Ascending aorta (tissue), 2 donors: ENCODE data around the gene PPM1K. TPM values are rescaled to one million over a fixed set of nuclear protein-coding genes. Genes with fewer than 3 reads are reported as not detected.

Source experiments
- DNase-seq, 2 donors: peaks; one replicate each; pipeline ENCODE4 v3.0.0-alpha.2; 2019; ENCODE audit warnings: low spot score in 2 of 2
- H3K27ac ChIP-seq, 2 donors: fragments of 200-600 bp; sonication (generic); one replicate each; pipeline ENCODE4 v1.5.1; 2016 to 2017; ENCODE audit warnings: mild to moderate bottlenecking in 1 of 2
- H3K27me3 ChIP-seq: fragments of 200-600 bp; sonication (generic); one replicate; pipeline ENCODE4 v1.5.1; 2017
- H3K36me3 ChIP-seq, 2 donors: fragments of 200-600 bp; sonication (generic); one replicate each; pipeline ENCODE4 v1.5.1; 2016
- H3K4me1 ChIP-seq, 2 donors: fragments of 200-600 bp; sonication (generic); one replicate each; pipeline ENCODE4 v1.5.1; 2016 to 2017; ENCODE audit warnings: mild to moderate bottlenecking in 1 of 2
- H3K4me3 ChIP-seq, 2 donors: fragments of 200-600 bp; sonication (generic); one replicate each; pipeline ENCODE4 v1.5.1; 2016 to 2017; ENCODE audit warnings: mild to moderate bottlenecking in 1 of 2
- H3K9me3 ChIP-seq, 2 donors: fragments of 200-600 bp; sonication (generic); one replicate each; pipeline ENCODE4 v1.5.1; 2016
- intact Hi-C: fragments of 100-400 bp; cut with DNase I; formaldehyde crosslinking; loops from one replicate; pipeline ENCODE4 v1.15.1; 2023
- total RNA-seq: library from RNA; depleted of rRNA; stranded (reverse); fragments of >200 nt; gene quantifications from one replicate; pipeline ENCODE4 v1.1.0, GENCODE V29; 2016
- TF ChIP-seq, protein P1 (sequence below), 3 experiments: fragments of 200-600 bp in 2 of 3; fragments of 450-650 bp in 1 of 3; sonication (generic) in 2 of 3; IDR thresholded peaks; one replicate each; pipeline ENCODE4 v1.5.1; 2016 to 2019; ENCODE audit warnings: antibody characterized with exemption in 3 of 3, mild to moderate bottlenecking in 1 of 3, moderate library complexity in 1 of 3

Gene PPM1K
- total RNA-seq, 1 donor from 2014 or later = 17.0 TPM

- H3K4me3 ChIP-seq = peak overlapping the region; percentile 69 to 83
- no peaks in the 10 kb centered on the region for H3K27me3 ChIP-seq
- H3K36me3 ChIP-seq = no peaks in the 10 kb centered on the region
- DNase-seq = peak in 1 of 2 donors; percentile 82
- TF ChIP-seq, protein P1, sequence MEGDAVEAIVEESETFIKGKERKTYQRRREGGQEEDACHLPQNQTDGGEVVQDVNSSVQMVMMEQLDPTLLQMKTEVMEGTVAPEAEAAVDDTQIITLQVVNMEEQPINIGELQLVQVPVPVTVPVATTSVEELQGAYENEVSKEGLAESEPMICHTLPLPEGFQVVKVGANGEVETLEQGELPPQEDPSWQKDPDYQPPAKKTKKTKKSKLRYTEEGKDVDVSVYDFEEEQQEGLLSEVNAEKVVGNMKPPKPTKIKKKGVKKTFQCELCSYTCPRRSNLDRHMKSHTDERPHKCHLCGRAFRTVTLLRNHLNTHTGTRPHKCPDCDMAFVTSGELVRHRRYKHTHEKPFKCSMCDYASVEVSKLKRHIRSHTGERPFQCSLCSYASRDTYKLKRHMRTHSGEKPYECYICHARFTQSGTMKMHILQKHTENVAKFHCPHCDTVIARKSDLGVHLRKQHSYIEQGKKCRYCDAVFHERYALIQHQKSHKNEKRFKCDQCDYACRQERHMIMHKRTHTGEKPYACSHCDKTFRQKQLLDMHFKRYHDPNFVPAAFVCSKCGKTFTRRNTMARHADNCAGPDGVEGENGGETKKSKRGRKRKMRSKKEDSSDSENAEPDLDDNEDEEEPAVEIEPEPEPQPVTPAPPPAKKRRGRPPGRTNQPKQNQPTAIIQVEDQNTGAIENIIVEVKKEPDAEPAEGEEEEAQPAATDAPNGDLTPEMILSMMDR (IDR thresholded peaks at IDR 0.05) = no peak
- peak overlapping the region; percentile 98 for H3K27ac ChIP-seq
- intact Hi-C loops = loop anchor here (1.0 to 10.0 kb wide), 8 partner anchors 172 to 1692 kb away; partner anchors contain the start of genes AFF1, HERC3, PTPN13 and PYURF
- peaks cover 11 to 37% of the 10 kb centered on the region in 2 donors for H3K4me1 ChIP-seq
- H3K9me3 ChIP-seq = no peaks in the 10 kb centered on the region
Observed at GRCh38 chr4:88283661-88284438, 511 bp downstream of the PPM1K start.

GRCh38 chr4:88280228-88280795 is 4.0 kb downstream of the PPM1K start:
- TF ChIP-seq, protein P1 (IDR thresholded peaks at IDR 0.05) = no peak
- Histone ChIP-seq H3K27me3 (no peaks in the 10 kb centered on the region), H3K9me3 (no peaks in the 10 kb centered on the region), H3K36me3 (no peaks in the 10 kb centered on the region), H3K4me3 (no peak overlapping the region), H3K27ac (peak overlapping the region; percentile 8 to 47), H3K4me1 (peaks cover 9 to 37% of the 10 kb centered on the region in 2 donors)
- DNase-seq = no peak
- intact Hi-C loops = loop anchor here (5.0 to 10.0 kb wide), 5 partner anchors 263 to 1688 kb away; partner anchors contain the start of genes AFF1, HERC3 and PTPN13

DNA sequence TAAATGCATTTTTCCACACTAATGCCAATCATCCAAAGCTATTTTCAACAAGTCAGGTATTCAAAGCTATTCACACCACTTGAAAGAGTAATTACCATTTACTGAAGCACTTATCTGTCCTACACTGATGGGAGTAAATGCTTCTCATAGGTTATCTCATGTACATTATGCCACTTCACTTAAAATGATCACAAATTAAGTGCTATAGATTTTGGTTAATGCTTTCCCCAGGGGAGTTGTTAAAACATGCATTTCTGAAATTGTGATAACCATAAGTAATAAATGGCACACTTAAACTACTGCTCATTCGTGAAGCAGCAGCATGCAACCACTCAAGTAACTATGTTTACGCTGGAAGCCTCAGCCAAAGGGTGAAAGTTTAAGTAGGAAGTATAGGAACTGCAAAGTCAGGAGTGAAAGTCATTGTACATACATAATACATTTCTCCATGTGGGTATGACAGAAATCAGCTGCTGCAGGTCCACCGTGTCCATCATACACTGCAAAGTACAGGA is 6.6 kb downstream of the PPM1K start:
- H3K4me1 ChIP-seq = peaks cover 9 to 37% of the 10 kb centered on the region in 2 donors
- no peak overlapping the region for H3K4me3 ChIP-seq

DNA sequence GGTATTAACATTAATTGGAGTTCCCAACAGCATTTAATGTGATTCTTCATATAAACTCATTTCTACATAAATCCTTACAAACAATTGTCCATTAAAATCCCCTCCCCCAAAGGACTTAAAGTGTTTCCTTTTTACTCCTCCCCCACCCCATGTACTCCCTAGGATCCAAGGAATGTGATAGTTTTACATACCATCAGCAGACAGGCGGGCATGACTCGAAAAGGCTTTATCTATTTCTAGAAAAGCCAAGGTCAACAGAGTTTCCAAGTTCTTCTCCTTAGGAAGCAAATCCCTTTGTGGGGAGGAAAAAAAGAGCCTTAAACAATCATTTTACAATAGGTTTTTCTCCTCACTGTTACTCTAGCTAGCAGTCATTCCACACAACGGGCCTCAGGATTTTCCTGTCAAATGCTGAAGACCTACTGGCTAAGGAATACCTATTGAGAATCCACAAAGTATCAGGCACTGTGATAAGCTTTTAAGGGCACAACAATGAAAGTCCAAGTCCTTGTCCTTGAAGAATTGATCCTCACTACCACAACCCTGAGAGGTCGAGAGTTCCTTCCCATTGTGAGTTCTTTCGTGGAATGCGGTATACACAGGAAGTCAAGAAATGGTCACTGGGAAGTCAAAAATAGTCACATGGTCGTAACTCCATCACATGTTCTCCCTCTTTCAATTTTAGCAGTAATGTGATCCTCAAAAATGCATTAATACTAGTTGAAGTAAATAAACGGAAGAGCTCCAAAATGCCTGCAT is 7.2 kb downstream of the PPM1K start:
- intact Hi-C loops = no loop called here
- Histone ChIP-seq H3K4me1 (peaks cover 8 to 31% of the 10 kb centered on the region in 2 donors), H3K9me3 (no peaks in the 10 kb centered on the region), H3K4me3 (no peak overlapping the region), H3K27me3 (no peaks in the 10 kb centered on the region), H3K36me3 (peaks cover 0 to 2% of the 10 kb centered on the region in 2 donors), H3K27ac (no peak overlapping the region)
- no peak for DNase-seq
- TF ChIP-seq, protein P1 (IDR thresholded peaks at IDR 0.05) = no peak

More for the DNA sequence above, 6.6 kb downstream of the PPM1K start:
- Histone ChIP-seq H3K27me3 (no peaks in the 10 kb centered on the region), H3K9me3 (no peaks in the 10 kb centered on the region), H3K36me3 (peaks cover 0 to 2% of the 10 kb centered on the region in 2 donors), H3K27ac (no peak overlapping the region)
- TF ChIP-seq, protein P1 (IDR thresholded peaks at IDR 0.05) = no peak
- DNase-seq = no peak
- intact Hi-C loops = no loop called here

- no peak for DNase-seq
- Histone ChIP-seq H3K27ac (no peak overlapping the region), H3K36me3 (peaks cover 0 to 2% of the 10 kb centered on the region in 2 donors), H3K4me3 (no peak overlapping the region), H3K27me3 (no peaks in the 10 kb centered on the region), H3K4me1 (peaks cover 5 to 23% of the 10 kb centered on the region in 2 donors), H3K9me3 (no peaks in the 10 kb centered on the region)
- TF ChIP-seq, protein P1 (IDR thresholded peaks at IDR 0.05) = no peak
- intact Hi-C loops = no loop called here
Observed at GRCh38 chr4:88275949-88276515, 8.3 kb downstream of the PPM1K start.
